K562 (cell line): ENCODE data around the gene SULT6B1. TPM values are rescaled to one million over a fixed set of nuclear protein-coding genes. Genes with fewer than 3 reads are reported as not detected.

ENCODE experiments used
- ATF7 ChIP-seq: fragments of 450-650 bp; IDR thresholded peaks from 2 replicates; pipeline ENCODE4 v1.7.1; 2014; ENCODE audit warnings: mild to moderate bottlenecking, moderate library complexity
- BRF1 ChIP-seq: IDR thresholded peaks from 3 replicates; pipeline ENCODE4 v1.6.1; 2011; ENCODE audit warnings: borderline replicate concordance, mild to moderate bottlenecking; ENCODE audit not compliant: insufficient read length; ENCODE audit errors: extremely low read depth
- CAMTA2 ChIP-seq: fragments of 250-450 bp; sonication (Bioruptor Pico); conservative IDR thresholded peaks from 2 replicates; pipeline ENCODE4 v1.5.1; 2022
- CBX5 ChIP-seq: IDR thresholded peaks from 2 replicates; pipeline ENCODE4 v1.6.1; 2014; ENCODE audit warnings: low read depth, borderline replicate concordance
- CC2D1A ChIP-seq: fragments of 450-650 bp; IDR thresholded peaks from 2 replicates; pipeline ENCODE4 v1.6.1; 2017; ENCODE audit warnings: mild to moderate bottlenecking
- ELF1 ChIP-seq: fragments of 200-800 bp; sonication (Bioruptor generic); IDR thresholded peaks from 2 replicates; pipeline ENCODE4 v1.6.1; 2016; ENCODE audit warnings: missing genetic modification characterization, missing compliant biosample characterization
- ESRRA ChIP-seq: fragments of 450-650 bp; IDR thresholded peaks from 2 replicates; pipeline ENCODE4 v1.6.1; 2014; ENCODE audit warnings: low read depth, mild to moderate bottlenecking, moderate library complexity, borderline replicate concordance
- HLTF ChIP-seq: fragments of 450-650 bp; IDR thresholded peaks from 2 replicates; pipeline ENCODE4 v1.6.1; 2016
- HNRNPLL ChIP-seq: fragments of 200-400 bp; formaldehyde crosslinking; IDR thresholded peaks from 2 replicates; pipeline ENCODE4 v1.6.1; 2017; ENCODE audit warnings: low read length, low read depth, mild to moderate bottlenecking; ENCODE audit not compliant: poor library complexity, severe bottlenecking
- HNRNPUL1 ChIP-seq: fragments of 200-400 bp; formaldehyde crosslinking; IDR thresholded peaks from 2 replicates; pipeline ENCODE4 v1.6.1; 2017; ENCODE audit warnings: low read length
- MAFF ChIP-seq: IDR thresholded peaks from 2 replicates; pipeline ENCODE4 v1.6.1; 2012; ENCODE audit warnings: low read length, improper control_type of control experiment
- MTA3 ChIP-seq: fragments of 450-650 bp; formaldehyde crosslinking; IDR thresholded peaks from 2 replicates; pipeline ENCODE4 v1.6.1; 2017; ENCODE audit warnings: mild to moderate bottlenecking, borderline replicate concordance
- NFXL1 ChIP-seq: fragments of 450-650 bp; formaldehyde crosslinking; IDR thresholded peaks from 2 replicates; pipeline ENCODE4 v1.4.0; 2021; ENCODE audit warnings: mild to moderate bottlenecking
- NR1H2 ChIP-seq: sonication (generic); formaldehyde crosslinking; IDR thresholded peaks from 2 replicates; pipeline ENCODE4 v1.4.0; 2020; ENCODE audit warnings: mild to moderate bottlenecking, missing genetic modification reagents
- NR3C1 ChIP-seq: sonication (generic); formaldehyde crosslinking; IDR thresholded peaks from 2 replicates; pipeline ENCODE4 v1.8.1; 2022; ENCODE audit warnings: missing genetic modification reagents
- SIX5 ChIP-seq, 2 experiments: IDR thresholded peaks; 2 replicates each; pipeline ENCODE4 v1.6.1; 2011; ENCODE audit warnings: low read length in 2 of 2, borderline replicate concordance in 1 of 2, low read depth in 1 of 2, mild to moderate bottlenecking in 1 of 2, moderate library complexity in 1 of 2; ENCODE audit not compliant: insufficient read depth in 1 of 2
- SMARCE1 ChIP-seq: fragments of 450-650 bp; IDR thresholded peaks from 2 replicates; pipeline ENCODE4 v1.7.1; 2016; ENCODE audit warnings: mild to moderate bottlenecking
- SREBF2 ChIP-seq: sonication (generic); formaldehyde crosslinking; IDR thresholded peaks from 2 replicates; pipeline ENCODE4 v1.4.0; 2020; ENCODE audit warnings: mild to moderate bottlenecking, missing genetic modification reagents
- SRSF1 ChIP-seq: fragments of 200-400 bp; formaldehyde crosslinking; IDR thresholded peaks from 2 replicates; pipeline ENCODE4 v1.6.1; 2017; ENCODE audit warnings: mild to moderate bottlenecking, low read depth, low read length, moderate library complexity
- TAF7 ChIP-seq: fragments of 450-650 bp; IDR thresholded peaks from 2 replicates; pipeline ENCODE4 v1.6.1; 2016; ENCODE audit warnings: missing genetic modification characterization, missing compliant biosample characterization
- ZFP1 ChIP-seq: fragments of 450-650 bp; formaldehyde crosslinking; IDR thresholded peaks from 2 replicates; pipeline ENCODE4 v1.4.0; 2020; ENCODE audit warnings: mild to moderate bottlenecking, mixed read lengths
- ZNF232 ChIP-seq: sonication (generic); formaldehyde crosslinking; IDR thresholded peaks from 2 replicates; pipeline ENCODE4 v1.8.0; 2022; ENCODE audit warnings: mild to moderate bottlenecking, missing genetic modification reagents
- ZNF431 ChIP-seq: sonication (generic); formaldehyde crosslinking; IDR thresholded peaks from 2 replicates; pipeline ENCODE4 v1.8.0; 2022; ENCODE audit warnings: mild to moderate bottlenecking, missing genetic modification reagents
- polyA plus RNA-seq, 8 experiments: library from polyadenylated mRNA; depleted of rRNA in 4 of 8; stranded (reverse) in 5 of 8; unstranded in 3 of 8; fragments of >200 nt; fragmentation: Nextera tagmentation in 2 of 8; fragmentation: Illumina TruSeq in 1 of 8; extraction: Ambion mirVana in 2 of 8; extraction: Trizol in 1 of 8; gene quantifications; 2 replicates each; pipeline versions ENCODE4 v1.2.1 to v1.2.3, GENCODE V29; 2011 to 2014; ENCODE audit warnings: inconsistent platforms in 1 of 8, missing spikeins in 1 of 8
- total RNA-seq, 7 experiments: library from RNA; depleted of rRNA in 6 of 7; stranded (reverse); fragments of >200 nt in 6 of 7; fragmentation: Illumina TruSeq in 2 of 7; extraction: Trizol in 2 of 7; gene quantifications; 2 replicates each; pipeline versions ENCODE4 v1.2.1 to v1.2.3, GENCODE V29; 2011 to 2021; ENCODE audit warnings: low replicate concordance in 1 of 7
- TF ChIP-seq, protein P1 (sequence below): fragments of 450-650 bp; IDR thresholded peaks from 2 replicates; pipeline ENCODE4 v1.7.1; 2018; ENCODE audit warnings: mild to moderate bottlenecking, low read depth; ENCODE audit not compliant: partially characterized antibody
- TF ChIP-seq, protein P2 (sequence below), 2 experiments: fragments of 450-650 bp in 1 of 2; sonication (generic) in 1 of 2; formaldehyde crosslinking in 1 of 2; IDR thresholded peaks in 1 of 2; conservative IDR thresholded peaks in 1 of 2; 2 replicates each; pipeline versions ENCODE4 v1.6.1 to v1.8.1; 2016 to 2023; ENCODE audit warnings: mild to moderate bottlenecking in 2 of 2, moderate library complexity in 2 of 2, inconsistent platforms in 1 of 2, missing genetic modification reagents in 1 of 2

SULT6B1 gene
- total and polyA plus RNA-seq, 9 of the 15 experiments (the other 6 are each of a cell fraction or from before 2014, with no cell fraction given) = not detected

DNA sequence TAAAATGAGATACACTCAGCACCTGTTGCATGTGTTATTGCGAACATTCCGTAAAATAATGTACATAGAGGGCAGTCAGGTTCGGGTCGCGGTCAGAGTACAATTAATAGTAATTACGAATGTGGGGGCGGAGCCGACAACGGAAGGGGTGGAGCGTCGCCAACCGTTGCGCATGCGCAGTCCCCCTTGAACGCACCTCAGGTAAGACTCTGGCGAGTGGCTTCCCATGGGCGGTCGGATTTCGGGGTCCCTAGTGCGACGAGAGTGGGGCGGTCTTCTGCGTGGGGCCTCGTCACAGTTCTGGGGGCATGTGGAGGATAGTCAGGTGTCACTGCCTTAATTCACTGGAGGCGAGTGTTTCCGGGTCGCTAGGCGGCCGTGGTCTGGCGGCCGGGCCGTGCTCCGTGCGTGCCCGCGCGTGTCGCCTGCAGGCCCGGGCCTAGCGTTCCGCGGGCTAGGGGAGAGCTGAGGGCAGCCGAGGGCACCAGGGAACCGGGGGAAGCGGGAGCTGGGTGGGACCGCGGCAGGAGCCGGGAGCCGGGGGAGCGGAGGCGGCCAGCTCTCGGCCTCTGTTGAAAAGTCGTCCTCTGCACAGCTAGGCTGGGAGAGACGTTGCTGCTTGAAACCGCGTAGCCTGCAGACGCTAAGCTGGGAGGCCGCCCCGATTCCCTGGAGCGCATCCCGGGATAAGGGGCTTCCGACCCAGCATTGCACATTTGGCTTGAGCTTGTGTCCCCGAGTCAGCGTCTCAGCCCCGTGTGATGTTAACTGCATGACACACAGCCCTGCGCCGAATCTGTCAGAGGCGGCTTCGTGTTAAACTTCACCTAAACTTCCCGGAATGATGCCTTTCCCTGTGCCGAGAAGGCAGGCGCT, 8.1 kb upstream of the SULT6B1 start, which contains the start of gene CEBPZOS (continued):
- TF ChIP-seq, protein P1, sequence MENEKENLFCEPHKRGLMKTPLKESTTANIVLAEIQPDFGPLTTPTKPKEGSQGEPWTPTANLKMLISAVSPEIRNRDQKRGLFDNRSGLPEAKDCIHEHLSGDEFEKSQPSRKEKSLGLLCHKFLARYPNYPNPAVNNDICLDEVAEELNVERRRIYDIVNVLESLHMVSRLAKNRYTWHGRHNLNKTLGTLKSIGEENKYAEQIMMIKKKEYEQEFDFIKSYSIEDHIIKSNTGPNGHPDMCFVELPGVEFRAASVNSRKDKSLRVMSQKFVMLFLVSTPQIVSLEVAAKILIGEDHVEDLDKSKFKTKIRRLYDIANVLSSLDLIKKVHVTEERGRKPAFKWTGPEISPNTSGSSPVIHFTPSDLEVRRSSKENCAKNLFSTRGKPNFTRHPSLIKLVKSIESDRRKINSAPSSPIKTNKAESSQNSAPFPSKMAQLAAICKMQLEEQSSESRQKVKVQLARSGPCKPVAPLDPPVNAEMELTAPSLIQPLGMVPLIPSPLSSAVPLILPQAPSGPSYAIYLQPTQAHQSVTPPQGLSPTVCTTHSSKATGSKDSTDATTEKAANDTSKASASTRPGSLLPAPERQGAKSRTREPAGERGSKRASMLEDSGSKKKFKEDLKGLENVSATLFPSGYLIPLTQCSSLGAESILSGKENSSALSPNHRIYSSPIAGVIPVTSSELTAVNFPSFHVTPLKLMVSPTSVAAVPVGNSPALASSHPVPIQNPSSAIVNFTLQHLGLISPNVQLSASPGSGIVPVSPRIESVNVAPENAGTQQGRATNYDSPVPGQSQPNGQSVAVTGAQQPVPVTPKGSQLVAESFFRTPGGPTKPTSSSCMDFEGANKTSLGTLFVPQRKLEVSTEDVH = no peak
- TF ChIP-seq BRF1 (no peak), SREBF2 (no peak), ZNF232 (peak; percentile 80; the same call in 1 of the 2 replicates), ZFP1 (CRISPR knock-in tag) (no peak), CC2D1A (peak; percentile 83), CBX5 (no peak), ZNF431 (CRISPR knock-in tag) (no peak; the same call in 1 of the 2 replicates), NR3C1 (CRISPR knock-in tag) (peak; percentile 88), NFXL1 (CRISPR knock-in tag) (no peak), CAMTA2 (no peak), SIX5 (IDR thresholded peaks at IDR 0.05; ENCODE audit: borderline replicate concordance in 1 of 2, insufficient read depth in 1 of 2, low read depth in 1 of 2, low read length in 2 of 2) (no peak), MAFF (no peak), HNRNPLL (peak; percentile 85), ELF1 (tag) (0 out of 2 replicates have a peak, but pooled peaks have one; percentile 48), TAF7 (tag) (peak; percentile 40; the same call in 1 of the 2 replicates), HNRNPUL1 (no peak), SMARCE1 (no peak), MTA3 (0 out of 2 replicates have a peak, but pooled peaks have one; percentile 33), HLTF (no peak), SRSF1 (no peak), ESRRA (no peak; the same call in 1 of the 2 replicates), ATF7 (peak; percentile 55; the same call in 1 of the 2 replicates), NR1H2 (no peak; the same call in 1 of the 2 replicates)
- TF ChIP-seq, protein P2, sequence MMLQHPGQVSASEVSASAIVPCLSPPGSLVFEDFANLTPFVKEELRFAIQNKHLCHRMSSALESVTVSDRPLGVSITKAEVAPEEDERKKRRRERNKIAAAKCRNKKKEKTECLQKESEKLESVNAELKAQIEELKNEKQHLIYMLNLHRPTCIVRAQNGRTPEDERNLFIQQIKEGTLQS (IDR thresholded peaks at IDR 0.05) = no peak
- TF ChIP-seq, protein P2 (CRISPR knock-in tag; conservative IDR thresholded peaks at IDR 0.05) = 0 out of 2 replicates have a peak, but pooled peaks have one; percentile 19
